Measurements from ENCODE around the gene NPEPL1.

Gene NPEPL1

DNA sequence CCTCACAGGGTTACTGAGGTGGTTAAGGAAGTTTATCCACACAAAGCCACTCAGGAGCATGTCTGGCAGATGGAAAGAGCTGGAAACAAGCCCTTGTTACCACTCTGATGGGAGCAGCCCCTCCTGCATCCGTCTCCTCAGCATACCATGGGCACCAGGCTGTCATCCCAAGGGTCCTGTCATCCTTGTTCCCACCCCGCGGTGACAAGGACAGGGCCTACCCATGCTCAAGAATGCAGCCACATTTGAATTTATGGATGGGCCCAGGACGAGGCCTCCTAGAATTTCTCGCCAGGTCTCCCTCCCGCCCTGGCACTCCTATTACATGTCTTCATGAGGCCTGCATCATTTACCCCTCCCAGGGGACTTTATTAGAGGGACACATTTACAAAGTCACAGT lies 60.0 kb downstream of the NPEPL1 start:
- ChIA-PET POLR2A (no interaction called here), CTCF (no interaction called here)
- TF ChIP-seq, protein P1, sequence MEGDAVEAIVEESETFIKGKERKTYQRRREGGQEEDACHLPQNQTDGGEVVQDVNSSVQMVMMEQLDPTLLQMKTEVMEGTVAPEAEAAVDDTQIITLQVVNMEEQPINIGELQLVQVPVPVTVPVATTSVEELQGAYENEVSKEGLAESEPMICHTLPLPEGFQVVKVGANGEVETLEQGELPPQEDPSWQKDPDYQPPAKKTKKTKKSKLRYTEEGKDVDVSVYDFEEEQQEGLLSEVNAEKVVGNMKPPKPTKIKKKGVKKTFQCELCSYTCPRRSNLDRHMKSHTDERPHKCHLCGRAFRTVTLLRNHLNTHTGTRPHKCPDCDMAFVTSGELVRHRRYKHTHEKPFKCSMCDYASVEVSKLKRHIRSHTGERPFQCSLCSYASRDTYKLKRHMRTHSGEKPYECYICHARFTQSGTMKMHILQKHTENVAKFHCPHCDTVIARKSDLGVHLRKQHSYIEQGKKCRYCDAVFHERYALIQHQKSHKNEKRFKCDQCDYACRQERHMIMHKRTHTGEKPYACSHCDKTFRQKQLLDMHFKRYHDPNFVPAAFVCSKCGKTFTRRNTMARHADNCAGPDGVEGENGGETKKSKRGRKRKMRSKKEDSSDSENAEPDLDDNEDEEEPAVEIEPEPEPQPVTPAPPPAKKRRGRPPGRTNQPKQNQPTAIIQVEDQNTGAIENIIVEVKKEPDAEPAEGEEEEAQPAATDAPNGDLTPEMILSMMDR (IDR thresholded peaks at IDR 0.05; ENCODE audit: control extremely low read depth, extremely low read depth, low read depth, missing control alignments) = no peak
- DNase-seq (ENCODE audit: extremely low spot score) = no peak

DNA sequence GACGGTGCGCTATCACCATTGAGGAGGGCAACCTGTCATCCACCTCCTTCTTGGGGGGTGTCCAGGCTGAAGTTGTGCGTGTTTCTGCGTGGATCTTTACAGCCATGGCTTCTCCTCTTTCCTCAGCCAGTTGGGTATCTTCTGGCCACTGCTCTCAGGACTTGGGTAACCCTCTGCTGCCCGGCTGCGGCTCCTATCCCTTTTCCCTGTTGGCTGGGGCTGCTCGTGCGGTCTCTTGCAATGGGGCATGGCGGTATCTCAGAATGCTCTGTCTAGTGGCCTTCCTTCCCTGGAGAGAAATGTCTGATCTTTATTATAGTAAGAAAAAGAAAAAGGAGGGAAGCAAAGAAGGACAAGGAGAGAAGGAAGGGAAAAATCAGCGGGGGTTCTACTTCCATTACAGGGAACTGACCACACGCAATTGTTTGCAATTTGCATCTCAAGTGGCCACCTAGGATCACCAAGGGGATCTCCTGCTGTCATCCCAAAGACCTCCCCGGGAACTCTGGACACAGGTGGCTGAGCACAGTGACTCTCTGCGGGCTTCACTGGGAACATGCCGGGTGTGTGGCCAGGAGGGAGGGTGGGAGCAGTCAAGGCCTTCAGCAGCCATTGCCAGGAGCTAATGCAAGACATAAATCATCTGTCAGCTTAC lies 60.8 kb downstream of the NPEPL1 start:
- TF ChIP-seq, protein P1 (IDR thresholded peaks at IDR 0.05; ENCODE audit: control extremely low read depth, extremely low read depth, low read depth, missing control alignments) = no peak
- ChIA-PET POLR2A (no interaction called here), CTCF (no interaction called here)
- no peak for DNase-seq (ENCODE audit: extremely low spot score)

DNA sequence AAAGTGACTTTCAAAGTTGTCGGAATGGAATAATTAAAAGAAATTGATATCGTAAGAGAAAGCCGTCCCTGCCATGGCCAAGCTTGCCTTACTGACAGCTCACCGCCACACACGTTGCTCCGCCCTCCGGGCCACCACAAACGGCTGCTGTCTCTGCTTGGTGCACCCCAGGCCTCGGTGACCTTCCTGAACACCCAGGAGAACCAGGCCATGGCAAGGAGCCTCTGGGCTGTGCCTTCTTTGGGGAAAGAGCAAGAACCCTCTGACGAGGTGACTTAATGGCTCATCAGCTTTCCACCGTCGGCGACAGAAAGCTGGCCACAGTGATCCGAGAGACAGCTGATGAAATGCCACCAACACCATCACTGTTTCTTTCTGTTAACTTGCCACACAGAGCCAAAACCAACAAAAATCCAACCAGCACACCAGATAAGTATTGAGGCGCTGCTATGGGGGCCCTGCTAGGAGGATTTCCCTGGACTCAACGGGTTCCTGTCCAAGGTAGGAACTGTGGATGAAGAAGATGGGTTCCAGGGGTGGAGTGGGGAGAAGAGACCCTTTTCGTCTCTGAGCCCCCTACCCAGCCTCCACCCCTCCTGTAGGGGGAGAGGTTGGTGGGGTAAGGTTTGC lies 61.4 kb downstream of the NPEPL1 start:
- POLR2A ChIA-PET = no interaction called here
- TF ChIP-seq, protein P1 (IDR thresholded peaks at IDR 0.05; ENCODE audit: control extremely low read depth, extremely low read depth, low read depth, missing control alignments) = no peak
- CTCF ChIA-PET = no interaction called here
- DNase-seq (ENCODE audit: extremely low spot score) = no peak

DNA sequence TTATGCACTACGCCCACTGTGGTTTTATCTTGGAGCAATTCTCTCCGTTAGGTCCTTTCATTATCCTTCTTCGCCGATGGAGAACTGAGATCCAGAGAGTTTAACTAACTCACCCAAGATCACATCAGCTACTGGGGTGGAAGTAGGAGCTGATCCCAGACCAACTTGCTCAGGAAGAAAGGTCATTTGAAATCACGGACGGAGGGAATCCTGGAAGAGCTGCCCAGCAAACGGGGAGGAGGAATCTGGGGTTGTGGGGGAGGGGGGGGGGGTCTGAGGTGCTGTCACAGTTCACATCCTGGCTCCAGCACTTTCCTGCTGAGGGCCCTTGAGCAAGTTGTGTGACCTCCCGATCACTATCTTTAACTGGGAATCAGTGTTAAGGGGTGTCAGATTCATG lies 62.0 kb downstream of the NPEPL1 start:
- POLR2A ChIA-PET = no interaction called here
- CTCF ChIA-PET = no interaction called here
- no peak for DNase-seq (ENCODE audit: extremely low spot score)
- TF ChIP-seq, protein P1 (IDR thresholded peaks at IDR 0.05; ENCODE audit: control extremely low read depth, extremely low read depth, low read depth, missing control alignments) = no peak

DNA sequence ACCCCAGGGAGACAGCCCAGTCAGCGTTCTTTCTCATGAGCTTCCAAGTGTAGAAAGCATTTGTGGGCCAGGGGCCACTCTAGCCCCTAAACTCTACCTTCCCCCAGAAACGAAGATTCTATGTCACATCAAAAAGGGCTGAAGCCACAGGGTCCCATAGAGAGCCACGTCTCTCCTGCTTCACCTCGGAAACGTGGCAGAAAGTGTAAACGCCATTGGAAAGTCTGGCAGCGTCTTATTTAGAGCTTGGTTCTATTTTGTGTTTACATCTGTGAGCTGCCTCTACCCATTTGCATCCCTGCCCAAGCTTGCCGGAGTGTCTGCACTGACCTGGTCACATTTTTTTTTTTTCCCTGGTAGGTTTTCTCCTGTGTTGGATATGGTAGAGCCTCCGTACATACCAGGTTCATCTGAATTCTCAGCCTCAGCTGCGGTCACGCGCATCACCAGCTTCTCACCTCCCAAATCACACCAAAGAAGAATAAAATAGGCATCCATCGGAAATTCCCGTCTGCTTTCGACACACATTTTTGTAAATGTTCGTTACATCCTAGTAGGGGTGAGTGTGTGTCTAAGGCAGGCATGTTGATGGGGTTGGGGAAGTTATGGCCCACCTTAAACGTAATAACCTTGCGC lies 62.6 kb downstream of the NPEPL1 start:
- no peak for DNase-seq (ENCODE audit: extremely low spot score)
- TF ChIP-seq, protein P1 (IDR thresholded peaks at IDR 0.05; ENCODE audit: control extremely low read depth, extremely low read depth, low read depth, missing control alignments) = no peak
- ChIA-PET POLR2A (no interaction called here), CTCF (no interaction called here)

DNA sequence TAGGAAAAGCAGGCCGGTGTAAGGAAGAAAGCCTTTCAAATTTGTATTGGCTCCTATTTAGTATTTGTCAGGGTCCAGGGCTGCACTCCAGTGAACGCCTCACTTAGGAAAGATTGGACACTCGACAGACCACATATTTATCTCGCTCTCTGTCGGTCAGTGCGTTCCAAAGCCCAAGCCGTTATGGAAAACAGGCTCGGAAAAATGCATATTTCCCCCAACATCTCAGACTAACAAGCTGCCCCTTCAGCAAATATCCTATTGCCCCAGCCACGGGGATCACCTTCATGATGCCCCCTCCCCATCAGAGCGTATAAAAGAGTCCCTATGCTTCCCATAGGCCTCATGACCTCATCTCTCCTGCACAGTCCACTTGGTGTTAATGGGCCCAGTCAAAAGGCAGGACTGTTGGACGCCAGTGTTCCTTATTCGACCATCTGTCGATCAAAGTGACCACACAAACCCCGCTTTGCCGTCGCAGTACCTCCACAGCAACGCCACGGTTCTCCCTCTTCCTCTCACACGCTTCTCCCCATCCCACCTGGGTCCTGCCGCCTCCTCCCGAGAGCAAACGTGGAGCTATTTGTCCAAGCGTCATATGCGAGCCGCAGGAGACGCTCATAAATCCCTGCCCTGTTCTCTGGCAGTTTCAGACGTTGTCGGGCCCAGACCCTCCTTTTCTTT lies 63.3 kb downstream of the NPEPL1 start:
- no peak for DNase-seq (ENCODE audit: extremely low spot score)
- ChIA-PET POLR2A (no interaction called here), CTCF (no interaction called here)
- TF ChIP-seq, protein P1 (IDR thresholded peaks at IDR 0.05; ENCODE audit: control extremely low read depth, extremely low read depth, low read depth, missing control alignments) = no peak

Measured in GM10248 (cell line).